GM19025 (cell line): ENCODE results near the gene UBXN7.
A peak's percentile ranks its signal among the peaks of the same experiment; 100 is the strongest.
"Not testable (repeated sequence)": the region's sequence is repeated elsewhere in the genome, so short reads cannot be mapped to it uniquely, and the experiment has no call there.

Experiments used
- ATAC-seq: cut with Tn5 transposase; IDR thresholded peaks from one replicate; pipeline ENCODE4 v1.9.1; 2021; ENCODE audit warnings: mild to moderate bottlenecking, low read depth, moderate library complexity; ENCODE audit not compliant: unreplicated experiment

The UBXN7 gene

DNA sequence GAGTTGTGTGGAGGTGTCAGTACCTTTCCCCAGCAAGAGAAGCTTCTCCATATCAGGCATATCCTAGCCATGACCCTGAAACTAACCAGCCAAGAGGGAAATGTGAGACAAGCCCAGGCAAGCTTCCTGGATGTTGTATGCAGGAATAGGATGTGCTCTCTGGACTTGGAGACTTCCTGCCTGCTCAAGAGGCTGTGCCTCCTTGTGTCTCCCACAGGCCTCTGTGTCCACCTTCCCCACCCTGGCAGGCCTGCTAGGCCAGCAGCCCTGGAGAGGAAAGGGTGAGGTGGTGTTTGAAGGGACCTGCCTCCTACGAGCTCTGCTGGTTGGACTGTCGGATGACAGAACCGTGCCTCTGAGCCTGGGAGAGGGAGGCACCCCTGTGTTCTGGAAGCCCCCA, 112.1 kb downstream of the UBXN7 start:
- no peak for ATAC-seq

DNA sequence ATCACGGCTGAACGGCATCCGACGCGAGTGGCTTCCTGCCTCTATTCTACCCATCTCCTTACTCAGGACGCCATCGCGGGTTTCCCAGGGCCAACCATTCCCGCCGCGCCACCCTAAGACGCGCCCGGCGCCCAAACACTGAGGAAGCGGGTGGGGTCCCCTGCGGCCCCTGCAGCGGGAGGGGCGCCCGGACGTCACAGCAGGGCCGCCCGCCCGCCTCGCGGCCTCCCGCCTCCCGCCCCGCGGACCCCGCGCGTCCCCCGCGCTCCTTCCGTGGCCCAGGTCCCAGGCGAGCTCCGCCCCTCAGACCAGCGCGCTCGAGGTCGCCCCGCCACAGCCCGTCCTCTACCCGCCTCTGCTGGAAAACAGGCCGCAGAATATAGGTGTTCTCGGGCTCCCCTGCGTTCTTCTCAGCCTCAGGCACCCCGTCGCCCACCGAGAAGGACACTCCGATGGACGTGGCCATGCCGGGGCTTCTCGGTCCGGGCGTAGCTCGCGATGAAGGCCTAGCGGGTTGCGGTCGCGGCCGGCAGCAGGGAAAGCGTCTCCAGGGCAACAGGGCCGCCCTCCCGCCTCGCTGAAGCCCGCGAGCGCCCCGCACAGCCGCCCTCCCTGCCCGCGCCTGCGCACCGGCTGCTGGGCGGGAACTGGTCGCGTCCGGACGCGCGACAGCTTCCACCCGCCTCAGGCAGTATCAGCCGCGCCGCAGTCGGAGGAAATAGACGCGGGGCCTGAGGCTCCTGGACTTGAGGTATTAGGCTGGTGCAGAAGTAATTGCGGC, 114.3 kb downstream of the UBXN7 start, which contains the start of gene DYNLT2B:
Gene DYNLT2B, minus strand, starts transcription at position 554 of the 781 bp plus-strand sequence. Its CDS starts 88 bp downstream, at position 466.
- ATAC-seq, result peak; percentile 88

DNA sequence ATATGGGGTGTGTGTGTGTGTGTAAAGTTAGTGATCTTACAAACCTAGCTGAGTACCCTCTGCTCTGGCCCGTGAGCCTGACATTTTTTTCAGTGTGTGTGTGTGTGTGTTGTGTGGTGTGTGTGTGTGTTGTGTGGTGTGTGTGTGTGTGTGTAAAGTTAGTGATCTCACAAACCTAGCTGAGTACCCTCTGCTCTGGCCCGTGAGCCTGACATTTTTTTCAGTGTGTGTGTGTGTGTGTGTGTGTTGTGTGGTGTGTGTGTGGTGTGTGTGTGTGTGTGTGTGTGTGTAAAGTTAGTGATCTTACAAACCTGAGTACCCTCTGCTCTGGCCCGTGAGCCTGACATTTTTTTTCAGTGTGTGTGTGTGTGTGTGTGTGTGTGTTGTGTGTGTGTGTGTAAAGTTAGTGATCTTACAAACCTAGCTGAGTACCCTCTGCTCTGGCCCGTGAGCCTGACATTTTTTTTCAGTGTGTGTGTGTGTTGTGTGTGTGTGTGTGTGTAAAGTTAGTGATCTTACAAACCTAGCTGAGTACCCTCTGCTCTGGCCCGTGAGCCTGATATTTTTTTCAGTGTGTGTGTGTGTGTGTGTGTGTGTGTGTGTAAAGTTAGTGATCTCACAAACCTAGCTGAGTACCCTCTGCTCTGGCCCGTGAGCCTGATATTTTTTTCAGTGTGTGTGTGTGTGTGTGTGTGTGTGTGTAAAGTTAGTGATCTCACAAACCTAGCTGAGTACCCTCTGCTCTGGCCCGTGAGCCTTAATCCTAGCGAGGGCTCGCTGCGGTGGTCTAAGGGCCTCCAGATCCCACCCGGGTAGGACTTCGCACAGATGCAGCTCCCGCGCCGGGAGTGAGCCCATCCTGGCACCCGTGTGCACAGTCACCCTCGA, 115.2 kb downstream of the UBXN7 start:
- not testable (repeated sequence) for ATAC-seq

DNA sequence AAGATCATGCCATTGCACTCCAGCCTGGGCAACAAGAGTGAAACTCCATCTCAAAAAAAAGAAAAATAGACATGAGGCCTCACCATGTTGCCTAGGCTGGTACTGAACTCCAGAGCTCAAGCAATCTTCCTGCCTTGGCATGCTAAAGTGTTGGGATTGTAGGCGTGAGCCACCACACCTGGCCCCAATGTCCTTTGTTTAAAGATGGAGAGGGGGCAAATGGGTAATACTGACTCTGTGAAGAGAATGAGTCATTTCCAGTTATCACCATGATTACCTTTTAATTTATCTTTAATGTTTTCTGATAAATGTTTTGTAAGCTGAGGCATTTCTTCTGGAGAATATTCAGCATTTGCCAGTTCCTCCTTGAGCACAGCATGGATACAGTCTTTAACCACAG, 116.4 kb downstream of the UBXN7 start:
- ATAC-seq, result no peak

DNA sequence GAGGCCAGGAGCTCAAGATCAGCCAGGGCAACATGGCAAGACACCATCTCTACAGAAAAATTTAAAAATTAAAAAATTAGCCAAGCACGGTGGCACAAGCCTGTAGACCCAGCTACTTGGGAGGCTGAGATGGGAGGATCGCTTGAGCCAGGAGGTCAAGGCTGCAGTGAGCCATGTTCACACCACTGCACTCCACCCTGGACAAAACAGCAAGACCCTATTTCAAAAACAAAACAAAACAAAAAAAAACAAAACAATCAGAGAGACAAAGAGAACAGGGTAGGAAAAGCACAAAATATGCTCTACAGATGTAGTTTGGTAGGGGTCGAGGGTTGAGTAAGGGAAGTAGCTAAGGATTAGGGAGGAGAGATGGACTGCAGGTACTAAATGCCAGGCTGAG, 117.6 kb downstream of the UBXN7 start:
- no peak for ATAC-seq

DNA sequence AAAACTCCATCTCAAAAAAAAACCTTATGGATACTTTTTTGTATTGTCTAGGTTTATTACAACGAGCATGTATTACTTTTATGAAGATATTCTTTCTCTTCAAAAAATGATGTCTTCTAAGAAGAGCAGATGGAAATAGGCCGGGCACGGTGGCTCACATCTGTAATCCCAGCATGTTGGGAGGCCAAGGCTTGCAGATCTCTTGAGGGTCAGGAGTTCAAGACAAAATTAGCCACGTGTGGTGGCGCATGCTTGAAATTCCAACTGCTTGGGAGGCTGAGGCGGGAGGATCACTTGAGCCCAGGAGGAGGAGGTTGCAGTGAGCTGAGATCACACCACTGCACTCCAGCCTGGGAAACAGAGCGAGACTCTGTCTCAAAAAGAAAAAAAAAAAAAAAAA, 118.1 kb downstream of the UBXN7 start:
- not testable (repeated sequence) for ATAC-seq

DNA sequence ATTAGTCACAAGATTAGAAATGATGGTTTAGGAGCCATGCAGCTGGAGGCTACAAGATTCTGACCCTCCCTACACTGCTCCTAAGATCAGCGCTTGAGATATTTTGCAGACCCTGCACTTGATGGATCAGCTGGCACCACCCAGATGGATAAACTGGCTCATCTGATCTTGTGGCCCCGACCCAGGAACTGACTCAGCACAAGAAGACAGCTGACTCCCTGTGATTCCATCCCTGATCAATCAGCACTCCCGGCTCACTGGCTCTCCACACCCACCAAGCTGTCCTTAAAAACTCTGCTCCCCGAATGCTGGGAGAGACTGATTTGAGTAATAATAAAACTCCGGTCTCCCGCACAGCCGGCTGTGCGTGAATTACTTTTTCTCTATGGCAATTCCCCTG, 129.3 kb downstream of the UBXN7 start:
- not testable (repeated sequence) for ATAC-seq

DNA sequence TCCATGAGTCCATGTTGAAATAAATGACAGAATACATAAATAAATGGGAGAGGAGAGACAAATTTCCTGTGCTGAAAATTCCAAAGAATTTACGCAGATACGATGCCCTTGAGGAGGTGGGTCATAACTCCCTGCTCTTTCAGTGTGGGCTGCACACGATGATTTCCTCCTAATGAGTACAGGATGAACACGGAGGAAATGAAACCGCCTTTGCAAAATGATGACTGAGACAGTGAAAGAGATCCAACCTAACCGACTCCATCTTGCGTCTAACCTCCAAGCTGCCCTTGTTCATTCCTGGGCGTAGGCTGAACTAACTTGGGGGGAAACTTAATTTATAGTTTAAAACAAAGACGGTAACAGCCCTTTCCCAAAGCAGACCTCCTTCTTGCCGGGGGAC, 129.7 kb downstream of the UBXN7 start:
- ATAC-seq, result not testable (repeated sequence)

DNA sequence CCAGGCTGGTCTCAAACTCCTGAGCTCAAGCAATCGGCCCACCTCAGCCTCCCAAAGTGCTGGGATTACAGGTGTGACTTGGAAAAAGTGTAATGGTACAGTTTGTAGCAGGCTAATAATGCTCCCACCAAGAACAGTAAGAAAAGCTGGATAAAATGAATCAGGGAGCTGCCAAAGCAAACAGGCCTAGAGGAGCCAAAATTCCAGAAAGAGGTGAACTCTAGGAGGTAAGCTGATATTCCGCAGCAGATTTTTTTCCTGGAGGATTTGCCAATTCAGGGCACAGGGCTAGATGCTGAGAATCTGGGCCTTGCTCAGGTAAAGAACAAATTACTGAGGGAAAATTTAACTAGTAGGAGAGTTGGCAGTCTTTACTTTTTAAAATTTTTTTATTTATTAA, 133.7 kb downstream of the UBXN7 start:
- ATAC-seq, result no peak
